Stimulated activated CD8-positive, alpha-beta memory T cell treated with anti-CD3 and anti-CD28 coated beads, Interleukin-7, amount 100 ng/mL, for 24 hours (primary cell): Measurements from ENCODE around the gene MT1B.
A peak's percentile ranks its signal among the peaks of the same experiment; 100 is the strongest.
"Not testable (repeated sequence)": the region's sequence is repeated elsewhere in the genome, so short reads cannot be mapped to it uniquely, and the experiment has no call there.

Experiments
- DNase-seq: peaks from one replicate; pipeline ENCODE4 v3.0.0-alpha.2; 2020; ENCODE audit warnings: low read depth

MT1B gene

GRCh38 chr16:56620339-56620897 is 31.3 kb upstream of the MT1B start:
- no peak for DNase-seq

GRCh38 chr16:56621665-56622445 is 29.8 kb upstream of the MT1B start:
- DNase-seq: not testable (repeated sequence)

- DNase-seq: not testable (repeated sequence)
These were observed 28.5 kb upstream of the MT1B start for GRCh38 chr16:56623184-56623583.

- DNase-seq: no peak
These were observed 28.0 kb upstream of the MT1B start for GRCh38 chr16:56623637-56624036.

- peak; percentile 45 for DNase-seq
These were observed 26.3 kb upstream of the MT1B start, which contains the start of gene MT1E for GRCh38 chr16:56625140-56625942. MT1E (plus strand) TSS chr16:56625781; CDS start chr16:56625852, 71 bp downstream.

GRCh38 chr16:56625943-56626654 is 25.6 kb upstream of the MT1B start:
- DNase-seq: no peak

- DNase-seq: no peak
These were observed 25.0 kb upstream of the MT1B start for GRCh38 chr16:56626685-56627084.

- DNase-seq: no peak
These were observed 23.0 kb upstream of the MT1B start for GRCh38 chr16:56628486-56629350.

- no peak for DNase-seq
These were observed 22.2 kb upstream of the MT1B start for GRCh38 chr16:56629531-56629930.

- no peak for DNase-seq
These were observed 21.6 kb upstream of the MT1B start for GRCh38 chr16:56630134-56630533.

- DNase-seq: no peak
These were observed 20.5 kb upstream of the MT1B start for GRCh38 chr16:56631197-56631596.

GRCh38 chr16:56631832-56632155 is 19.9 kb upstream of the MT1B start:
- DNase-seq: no peak

GRCh38 chr16:56632156-56632847 is 19.4 kb upstream of the MT1B start, which contains the start of gene MT1M:
MT1M (plus strand) TSS chr16:56632659; CDS start chr16:56632732, 73 bp downstream.
- no peak for DNase-seq

GRCh38 chr16:56632848-56633365 is 18.8 kb upstream of the MT1B start:
- no peak for DNase-seq

GRCh38 chr16:56633535-56633934 is 18.2 kb upstream of the MT1B start:
- no peak for DNase-seq

GRCh38 chr16:56634715-56635440 is 16.8 kb upstream of the MT1B start:
- no peak for DNase-seq

GRCh38 chr16:56635441-56635967 is 16.2 kb upstream of the MT1B start:
- no peak for DNase-seq

GRCh38 chr16:56636616-56637413 is 14.9 kb upstream of the MT1B start:
- DNase-seq: no peak
